ENCODE data around the gene COPG1. TPM values are rescaled to one million over a fixed set of nuclear protein-coding genes. Genes with fewer than 3 reads are reported as not detected.
A peak's percentile ranks its signal among the peaks of the same experiment; 100 is the strongest.

The COPG1 gene
- total RNA-seq, 2 donors from 2014 or later: 139 to 143 TPM

DNA sequence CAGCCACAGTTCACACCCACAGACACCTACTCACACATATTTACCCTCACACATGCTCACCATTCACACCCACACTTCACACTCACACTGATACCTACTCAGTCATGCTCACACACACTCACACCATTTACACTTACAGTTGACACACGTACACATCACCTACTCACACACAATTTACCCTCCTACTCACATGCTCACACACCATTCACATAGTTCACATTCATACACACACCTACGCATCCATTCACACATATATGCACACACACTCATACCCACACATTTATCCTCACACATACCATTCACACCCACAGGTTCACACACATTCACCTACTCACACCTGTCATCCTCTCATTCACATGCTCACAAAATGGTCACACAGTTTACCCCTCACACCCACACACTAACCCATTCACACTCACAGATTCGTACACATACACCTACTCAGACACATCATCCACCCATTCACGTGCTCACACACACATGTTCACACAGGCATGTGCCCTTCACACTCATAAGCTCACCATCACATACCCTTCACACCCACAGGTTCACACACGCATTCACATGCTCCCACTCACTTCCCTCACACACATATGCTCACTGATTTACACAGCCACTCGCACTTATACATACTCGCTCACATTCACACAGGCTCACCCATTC, 71.5 kb downstream of the COPG1 start:
- intact Hi-C loops (cut with DNase I): no loop called here
- no peak for DNase-seq (ENCODE audit: low spot score)

DNA sequence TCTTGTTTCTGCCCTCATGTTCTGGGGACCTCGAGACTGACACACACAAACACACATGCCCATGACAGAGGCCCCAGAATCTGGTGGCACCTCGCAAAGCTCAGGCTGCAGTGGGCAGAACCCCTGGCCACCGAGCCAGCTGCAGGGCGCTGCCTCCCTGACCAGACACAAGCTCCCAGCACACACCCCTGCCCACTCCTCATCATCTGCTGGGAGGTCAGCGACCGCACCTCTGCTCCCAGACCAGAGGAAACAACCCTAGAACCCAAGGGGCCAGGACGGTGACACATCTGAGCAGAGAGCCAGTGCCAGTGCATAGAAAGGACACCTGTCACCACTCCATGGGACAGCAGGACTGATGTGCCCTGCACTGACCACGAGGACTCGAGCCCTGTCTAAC, 72.5 kb downstream of the COPG1 start:
- DNase-seq (ENCODE audit: low spot score): no peak
- intact Hi-C loops (cut with DNase I): no loop called here

DNA sequence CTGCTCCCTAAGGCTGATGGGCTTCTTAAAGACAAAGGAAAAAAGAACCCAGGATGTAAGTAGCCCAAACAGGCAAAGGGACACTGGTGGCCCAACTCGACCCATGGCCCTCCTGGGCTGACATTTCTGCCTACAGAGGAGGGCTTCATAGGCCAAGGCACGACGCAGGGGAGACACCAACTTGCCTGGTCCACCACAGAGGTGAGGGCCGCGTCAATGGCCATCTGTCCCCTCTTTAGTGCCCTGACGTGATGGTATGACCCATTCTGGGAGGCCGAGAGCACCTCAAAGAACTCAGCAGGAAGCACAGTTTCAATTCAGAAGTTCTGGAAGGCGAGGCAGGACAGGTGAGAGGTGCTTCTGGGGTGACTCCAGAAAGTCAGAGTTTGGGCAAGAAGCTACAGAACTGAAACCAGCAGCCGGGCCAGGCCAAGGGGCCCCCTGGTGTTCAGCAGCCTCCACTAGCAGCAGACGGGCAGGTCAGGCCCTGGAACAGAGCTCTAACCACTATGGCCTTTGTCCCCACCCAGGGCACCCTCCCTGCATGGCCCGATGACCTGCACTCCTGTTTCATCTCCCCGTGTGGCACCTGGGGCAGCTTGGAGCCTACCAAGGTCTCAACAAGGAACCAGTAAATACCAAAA, 74.4 kb downstream of the COPG1 start:
- intact Hi-C loops (cut with DNase I): no loop called here

DNA sequence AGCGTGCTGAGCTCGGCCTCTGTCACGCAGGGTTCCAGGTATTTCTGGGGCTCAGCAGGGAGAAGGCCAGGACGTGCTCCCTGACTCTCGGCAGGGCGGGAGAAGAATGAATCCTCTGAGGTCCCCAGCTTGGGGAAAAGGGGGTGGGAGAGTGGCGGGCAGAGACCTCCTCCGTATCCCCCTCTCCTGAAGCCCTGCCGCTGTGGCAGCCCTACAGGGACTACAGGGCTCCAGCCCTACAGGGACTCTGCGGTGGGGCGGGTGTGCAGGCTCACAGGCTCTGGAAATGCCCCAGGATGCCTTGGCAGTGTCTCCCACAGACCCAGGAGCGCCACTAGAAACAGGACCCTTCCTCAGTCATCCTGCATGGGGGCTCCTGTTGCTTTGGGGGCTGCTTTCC, 75.4 kb downstream of the COPG1 start:
- peak; percentile 64 for DNase-seq (ENCODE audit: low spot score)
- intact Hi-C loops (cut with DNase I): no loop called here

More for the DNA sequence above, 74.4 kb downstream of the COPG1 start:
- DNase-seq (ENCODE audit: low spot score): no peak

DNA sequence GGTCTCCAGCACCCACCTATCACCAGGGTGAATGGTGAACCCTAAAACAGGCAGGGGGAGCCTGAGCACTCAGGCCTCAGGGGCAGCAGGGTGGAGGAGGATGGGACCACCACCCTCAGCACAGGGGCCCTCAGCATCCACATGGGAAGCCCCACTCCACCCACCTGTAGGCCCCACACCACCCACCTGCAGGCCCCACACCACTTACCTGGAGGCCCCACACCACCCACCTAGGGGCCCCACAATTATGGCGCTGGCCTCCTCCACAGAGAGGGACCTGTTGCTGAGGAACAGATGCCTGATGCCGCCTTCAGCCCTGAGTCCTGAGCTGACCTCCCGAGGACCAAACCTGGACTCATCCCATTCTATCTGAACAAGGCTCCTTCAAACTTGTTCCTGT, 76.0 kb downstream of the COPG1 start:
- intact Hi-C loops (cut with DNase I): no loop called here
- DNase-seq (ENCODE audit: low spot score): no peak

DNA sequence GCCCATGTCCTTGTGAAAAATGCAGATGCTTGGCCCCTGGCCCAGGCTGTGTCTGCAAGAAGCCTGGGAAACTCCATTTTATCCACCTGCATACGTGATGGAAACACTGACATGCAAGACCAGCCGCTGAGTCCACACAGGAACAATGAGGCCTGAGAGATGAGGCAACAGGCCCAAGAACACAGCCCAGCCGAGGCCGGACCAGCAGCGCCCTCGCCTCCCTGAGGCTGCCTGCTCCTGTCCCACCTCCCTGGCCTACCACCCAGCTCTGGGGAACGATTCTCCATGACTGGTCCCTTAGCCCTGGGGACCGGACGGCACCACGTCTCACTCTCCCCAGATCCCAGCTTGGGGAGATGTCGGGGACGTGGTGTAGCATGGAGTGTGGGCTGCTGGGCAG, 76.7 kb downstream of the COPG1 start:
- DNase-seq (ENCODE audit: low spot score): no peak
- intact Hi-C loops (cut with DNase I): no loop called here

DNA sequence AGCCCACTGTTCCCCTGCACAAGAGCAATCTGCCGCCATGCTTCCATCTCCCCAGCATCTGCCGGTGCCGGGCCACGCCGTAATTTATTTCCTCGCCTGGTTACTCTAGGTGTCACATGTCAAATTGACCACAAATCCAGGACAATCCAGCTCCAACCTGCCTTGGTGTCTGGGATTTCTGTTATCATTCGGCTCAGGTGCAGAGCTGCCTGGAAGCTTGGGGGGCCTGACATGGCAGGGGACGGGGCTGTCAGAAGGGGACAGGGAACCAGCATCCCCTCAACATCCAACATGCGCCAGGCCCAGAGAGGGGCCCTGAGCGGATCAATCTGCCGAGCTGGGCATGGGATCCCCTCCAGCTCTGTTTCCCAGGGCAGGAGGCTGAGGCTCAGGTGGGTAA, 77.2 kb downstream of the COPG1 start:
- intact Hi-C loops (cut with DNase I): no loop called here
- DNase-seq (ENCODE audit: low spot score): no peak

Small RNAs within 50 kb of the gene (microRNA-seq; reads per million reads assigned to microRNA genes)
- gene MIR6826 (ENCODE audit: borderline microRNAs expressed in 2 of 2): 0 to 1.0 reads per million in 2 donors

Other genes with a start within 250 kb of the COPG1 start
- 1 to 10 TPM; 1.3 to 2.1 TPM for gene EFCC1, start 248.3 kb upstream of the COPG1 start, total RNA-seq
- gene GP9, start 188.8 kb upstream of the COPG1 start, total RNA-seq: under 1 TPM in 1 of 2 donors, not detected in 1; 0.48 TPM
- 10 to 100 TPM; 18.1 to 21.7 TPM for gene RAB43, start 127.8 kb upstream of the COPG1 start, total RNA-seq
- gene ISY1, start 88.5 kb upstream of the COPG1 start, total RNA-seq: 10 to 100 TPM; 21.1 to 23.7 TPM
- gene CNBP, start 65.7 kb upstream of the COPG1 start, total RNA-seq: 100 to 1,000 TPM; 267 to 284 TPM
- gene HMCES, start 29.3 kb downstream of the COPG1 start, total RNA-seq: 10 to 100 TPM; 24.5 to 25.2 TPM
- gene EFCAB12, start 179.0 kb downstream of the COPG1 start, total RNA-seq: under 1 TPM; 0.05 to 0.14 TPM
- 10 to 100 TPM; 23.1 to 24.9 TPM for gene MBD4, start 190.3 kb downstream of the COPG1 start, total RNA-seq
- gene IFT122, start 190.6 kb downstream of the COPG1 start, total RNA-seq: 10 to 100 TPM; 22.0 to 22.5 TPM

All from posterior vena cava (tissue), 2 donors.